Endothelial cell of umbilical vein (primary cell): ENCODE measurements around the gene KRT26. TPM values are rescaled to one million over a fixed set of nuclear protein-coding genes. Genes with fewer than 3 reads are reported as not detected.

Experiments
- BruUV-seq: library from RNA; stranded (reverse); fragments of 400-500 nt; replicated peaks from 2 replicates; lab custom pipeline; 2021; lab: Mats Ljungman, UMichigan
- CTCF ChIA-PET: fragments of 300-600, 350-600 bp; sonication (Branson Sonifier 250); formaldehyde crosslinking; loops from one replicate; lab custom pipeline; 2021; ENCODE audit warnings: antibody characterized with exemption, inconsistent platforms; lab: Charles Lee
- POLR2A ChIA-PET: fragments of 300-600, 350-600 bp; sonication (Branson Sonifier 250); formaldehyde crosslinking; loops from one replicate; lab custom pipeline; 2021; ENCODE audit warnings: antibody characterized with exemption, inconsistent platforms; lab: Charles Lee
- DNase-seq: peaks from one replicate; pipeline ENCODE4 v3.0.0-alpha.2; 2011; ENCODE audit warnings: low read depth, low spot score
- FAIRE-seq: peaks from 2 replicates; lab custom pipeline; 2011; peaks lifted over from hg19 to GRCh38; lab: Jason Lieb, UNC
- H2AFZ ChIP-seq: 2 replicates; pipeline ENCODE4 v1.6.0; 2012; ENCODE audit warnings: low read depth, low read length, control low read depth, inconsistent platforms
- H3K27ac ChIP-seq: 2 replicates; pipeline ENCODE4 v1.5.1; 2011; ENCODE audit warnings: low read depth, mild to moderate bottlenecking, control low read depth, low read length, moderate library complexity; ENCODE audit not compliant: insufficient read depth
- H3K27me3 ChIP-seq, 2 experiments: 2 replicates each; pipeline versions ENCODE4 v1.6.0 to v1.6.1; 2011; ENCODE audit warnings: low read length in 2 of 2, mixed read lengths in 1 of 2; ENCODE audit not compliant: control insufficient read depth in 2 of 2, insufficient read depth in 2 of 2
- H3K36me3 ChIP-seq, 2 experiments: 2 replicates in 1 of 2; 3 replicates in 1 of 2; pipeline ENCODE4 v1.5.1; 2011; ENCODE audit warnings: low read length in 2 of 2, mild to moderate bottlenecking in 1 of 2, moderate library complexity in 1 of 2; ENCODE audit not compliant: control insufficient read depth in 2 of 2, insufficient read depth in 2 of 2; ENCODE audit errors: extremely low read depth in 1 of 2
- H3K4me1 ChIP-seq: 3 replicates; pipeline ENCODE4 v1.5.1; 2011; ENCODE audit warnings: mild to moderate bottlenecking, low read length; ENCODE audit not compliant: control insufficient read depth, insufficient read depth; ENCODE audit errors: extremely low read depth
- H3K4me2 ChIP-seq: 2 replicates; pipeline ENCODE4 v1.6.1; 2011; ENCODE audit warnings: low read length, control low read depth, mixed read lengths; ENCODE audit not compliant: insufficient read depth
- H3K4me3 ChIP-seq, 3 experiments: fragments of 200-600 bp in 1 of 3; sonication (generic), shearing (Covaris generic) in 1 of 3; replicated peaks in 1 of 3; 2 replicates each; pipeline ENCODE4 v1.5.1; 2011 to 2016; ENCODE audit warnings: control low read depth in 3 of 3, low read length in 3 of 3, mild to moderate bottlenecking in 2 of 3, inconsistent platforms in 1 of 3, low read depth in 1 of 3, moderate library complexity in 1 of 3; ENCODE audit not compliant: insufficient read depth in 1 of 3
- H3K79me2 ChIP-seq: 2 replicates; pipeline ENCODE4 v1.6.0; 2012; ENCODE audit warnings: low read length, inconsistent platforms; ENCODE audit not compliant: control insufficient read depth, insufficient read depth
- H3K9ac ChIP-seq: replicated peaks from 2 replicates; pipeline ENCODE3; 2011; ENCODE audit warnings: low read length, control low read depth; ENCODE audit not compliant: insufficient read depth; ENCODE audit errors: extremely low read depth
- H3K9me1 ChIP-seq: replicated peaks from 3 replicates; pipeline ENCODE4 v1.6.0; 2011; ENCODE audit warnings: mild to moderate bottlenecking, low read length; ENCODE audit not compliant: control insufficient read depth, insufficient read depth; ENCODE audit errors: extremely low read depth
- H3K9me3 ChIP-seq: replicated peaks from 2 replicates; pipeline ENCODE4 v1.5.1; 2012; ENCODE audit warnings: low read length, inconsistent platforms; ENCODE audit not compliant: control insufficient read depth, insufficient read depth
- H4K20me1 ChIP-seq: replicated peaks from 2 replicates; pipeline ENCODE3; 2011; ENCODE audit warnings: mild to moderate bottlenecking, low read length; ENCODE audit not compliant: control insufficient read depth, insufficient read depth; ENCODE audit errors: extremely low read depth
- EZH2 ChIP-seq: IDR thresholded peaks from 2 replicates; pipeline ENCODE4 v1.6.1; 2012; ENCODE audit warnings: borderline replicate concordance, low read depth, mild to moderate bottlenecking, moderate library complexity, low read length, inconsistent platforms; ENCODE audit not compliant: severe bottlenecking
- FOS ChIP-seq: IDR thresholded peaks from 2 replicates; pipeline ENCODE4 v1.6.1; 2011; ENCODE audit warnings: mild to moderate bottlenecking, low read length, moderate library complexity, borderline replicate concordance; ENCODE audit not compliant: insufficient read depth
- GATA2 ChIP-seq: IDR thresholded peaks from 2 replicates; pipeline ENCODE4 v1.7.0; 2011; ENCODE audit warnings: low read depth, mild to moderate bottlenecking, moderate library complexity, mixed read lengths, low read length; ENCODE audit not compliant: insufficient read length, insufficient read depth
- JUN ChIP-seq: IDR thresholded peaks from 2 replicates; pipeline ENCODE4 v1.6.1; 2011; ENCODE audit warnings: borderline replicate concordance, low read depth; ENCODE audit not compliant: insufficient read length, insufficient read depth
- MYC ChIP-seq: IDR thresholded peaks from one replicate; pipeline ENCODE4 v1.6.1; 2011; ENCODE audit warnings: mild to moderate bottlenecking, low read depth, low read length
- POLR2A ChIP-seq: IDR thresholded peaks from 2 replicates; pipeline ENCODE4 v1.6.1; 2012; ENCODE audit warnings: low read depth, mild to moderate bottlenecking, control low read depth, low read length
- POLR2AphosphoS5 ChIP-seq: IDR thresholded peaks from 2 replicates; pipeline ENCODE4 v1.6.1; 2012; ENCODE audit warnings: low read depth, mild to moderate bottlenecking, control low read depth, low read length, moderate library complexity; ENCODE audit not compliant: insufficient read depth
- dilution Hi-C: fragments of 300-500 bp; cut with MboI; formaldehyde crosslinking; loops from one replicate; pipeline ENCODE4 v1.15.0; 2019; ENCODE audit warnings: low sequenced_read_pairs; ENCODE audit not compliant: extremely low pct_ligation_motif_present
- intact Hi-C: fragments of 100-400 bp; cut with micrococcal nuclease; formaldehyde crosslinking; loops from one replicate; pipeline ENCODE4 v1.10.0; 2022
- polyA plus RNA-seq, 4 experiments: library from polyadenylated mRNA; depleted of rRNA in 3 of 4; stranded (reverse) in 3 of 4; unstranded in 1 of 4; fragments of >200 nt; gene quantifications; 2 replicates each; pipeline versions ENCODE4 v1.2.1 to v1.2.3, GENCODE V29; 2011 to 2012; ENCODE audit warnings: missing spikeins in 1 of 4
- total RNA-seq: library from RNA; stranded (reverse); gene quantifications from 2 replicates; pipeline ENCODE4 v1.2.3, GENCODE V29; 2021
- TF ChIP-seq, protein P1 (sequence below), 2 donors: IDR thresholded peaks; 1 replicate in 1 of 2; 2 replicates in 1 of 2; pipeline ENCODE4 v1.5.1; 2011; ENCODE audit warnings: low read length in 2 of 2, mild to moderate bottlenecking in 2 of 2, moderate library complexity in 2 of 2, control low read depth in 1 of 2, inconsistent platforms in 1 of 2, low read depth in 1 of 2; ENCODE audit not compliant: insufficient read depth in 1 of 2; ENCODE audit errors: extremely low read depth in 1 of 2
- TF ChIP-seq, protein P2 (sequence below): IDR thresholded peaks from 2 replicates; pipeline ENCODE4 v1.6.1; 2011; ENCODE audit not compliant: insufficient read depth, insufficient read length

The KRT26 gene
- total and polyA plus RNA-seq, 2 donors (not counting 3 experiments of a cell fraction or from before 2014, with no cell fraction given): not detected

DNA sequence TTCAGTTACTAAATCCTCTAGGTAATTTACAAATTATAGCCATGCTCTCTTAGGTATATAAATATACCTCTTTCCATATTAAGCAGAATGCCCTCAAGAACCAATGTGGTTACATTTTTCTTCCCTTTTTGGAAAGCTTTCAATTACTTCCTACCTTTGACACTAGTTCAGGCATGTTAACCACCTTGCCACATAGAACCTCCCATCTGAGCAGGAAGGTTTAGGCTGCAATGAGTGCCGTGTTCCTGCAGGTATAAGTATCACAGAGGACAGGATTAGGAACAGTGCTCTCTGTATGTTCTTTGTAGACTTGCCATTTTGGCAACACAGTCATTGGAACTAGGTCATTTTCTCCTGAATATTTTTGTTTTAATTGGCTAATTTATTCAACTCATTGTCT is 37.0 kb downstream of the KRT26 start:
- Histone ChIP-seq H3K4me2 (no peak overlapping the region), H3K27ac (no peak overlapping the region), H3K9ac (no peak overlapping the region), H3K9me1 (no peaks in the 10 kb centered on the region), H3K4me3 (no peak overlapping the region), H2AFZ (no peak overlapping the region), H3K4me1 (no peaks in the 10 kb centered on the region), H3K36me3 (no peaks in the 10 kb centered on the region), H3K79me2 (no peaks in the 10 kb centered on the region), H3K27me3 (peaks cover 4 to 7% of the 10 kb centered on the region in 2 experiments), H4K20me1 (no peaks in the 10 kb centered on the region), H3K9me3 (no peaks in the 10 kb centered on the region)
- no peak for FAIRE-seq
- ChIA-PET CTCF (no interaction called here), POLR2A (no interaction called here)
- no TSS peak for BruUV-seq
- no peak for DNase-seq
- intact Hi-C loops (no loop called here), dilution Hi-C loops (no loop called here)
- TF ChIP-seq JUN: no peak
- no peak for TF ChIP-seq MYC
- TF ChIP-seq, protein P1, sequence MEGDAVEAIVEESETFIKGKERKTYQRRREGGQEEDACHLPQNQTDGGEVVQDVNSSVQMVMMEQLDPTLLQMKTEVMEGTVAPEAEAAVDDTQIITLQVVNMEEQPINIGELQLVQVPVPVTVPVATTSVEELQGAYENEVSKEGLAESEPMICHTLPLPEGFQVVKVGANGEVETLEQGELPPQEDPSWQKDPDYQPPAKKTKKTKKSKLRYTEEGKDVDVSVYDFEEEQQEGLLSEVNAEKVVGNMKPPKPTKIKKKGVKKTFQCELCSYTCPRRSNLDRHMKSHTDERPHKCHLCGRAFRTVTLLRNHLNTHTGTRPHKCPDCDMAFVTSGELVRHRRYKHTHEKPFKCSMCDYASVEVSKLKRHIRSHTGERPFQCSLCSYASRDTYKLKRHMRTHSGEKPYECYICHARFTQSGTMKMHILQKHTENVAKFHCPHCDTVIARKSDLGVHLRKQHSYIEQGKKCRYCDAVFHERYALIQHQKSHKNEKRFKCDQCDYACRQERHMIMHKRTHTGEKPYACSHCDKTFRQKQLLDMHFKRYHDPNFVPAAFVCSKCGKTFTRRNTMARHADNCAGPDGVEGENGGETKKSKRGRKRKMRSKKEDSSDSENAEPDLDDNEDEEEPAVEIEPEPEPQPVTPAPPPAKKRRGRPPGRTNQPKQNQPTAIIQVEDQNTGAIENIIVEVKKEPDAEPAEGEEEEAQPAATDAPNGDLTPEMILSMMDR (IDR thresholded peaks at IDR 0.05; ENCODE audit: extremely low read depth in 1 of 2, insufficient read depth in 1 of 2, low read depth in 1 of 2, low read length in 2 of 2): no peak
- TF ChIP-seq GATA2: no peak
- TF ChIP-seq FOS: no peak
- TF ChIP-seq, protein P2, sequence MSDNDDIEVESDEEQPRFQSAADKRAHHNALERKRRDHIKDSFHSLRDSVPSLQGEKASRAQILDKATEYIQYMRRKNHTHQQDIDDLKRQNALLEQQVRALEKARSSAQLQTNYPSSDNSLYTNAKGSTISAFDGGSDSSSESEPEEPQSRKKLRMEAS: no peak
- no peak for TF ChIP-seq POLR2AphosphoS5
- no peak for TF ChIP-seq EZH2
- no peak for TF ChIP-seq POLR2A
